ENCODE measurements around the gene BMP7.
A peak's percentile ranks its signal among the peaks of the same experiment; 100 is the strongest.

The BMP7 gene

GRCh38 chr20:57190536-57191264, 75.7 kb downstream of the BMP7 start:
- DNase-seq (ENCODE audit: low read depth): peak; percentile 11

GRCh38 chr20:57189713-57190112, 76.7 kb downstream of the BMP7 start:
- DNase-seq (ENCODE audit: low read depth): no peak

- DNase-seq (ENCODE audit: low read depth): no peak
Observed at GRCh38 chr20:57188576-57189079, 77.8 kb downstream of the BMP7 start.

GRCh38 chr20:57188056-57188455, 78.4 kb downstream of the BMP7 start:
- no peak for DNase-seq (ENCODE audit: low read depth)

GRCh38 chr20:57187068-57187634, 79.3 kb downstream of the BMP7 start:
- no peak for DNase-seq (ENCODE audit: low read depth)

GRCh38 chr20:57186192-57186591, 80.2 kb downstream of the BMP7 start:
- DNase-seq (ENCODE audit: low read depth): no peak

- DNase-seq (ENCODE audit: low read depth): no peak
Observed at GRCh38 chr20:57185188-57185743, 81.2 kb downstream of the BMP7 start.

- DNase-seq (ENCODE audit: low read depth): no peak
Observed at GRCh38 chr20:57183457-57184009, 82.9 kb downstream of the BMP7 start.

GRCh38 chr20:57181639-57182038, 84.8 kb downstream of the BMP7 start:
- no peak for DNase-seq (ENCODE audit: low read depth)

- no peak for DNase-seq (ENCODE audit: low read depth)
Observed at GRCh38 chr20:57180954-57181353, 85.5 kb downstream of the BMP7 start.

GRCh38 chr20:57180387-57180786, 86.1 kb downstream of the BMP7 start:
- DNase-seq (ENCODE audit: low read depth): no peak

GRCh38 chr20:57179265-57179664, 87.2 kb downstream of the BMP7 start:
- DNase-seq (ENCODE audit: low read depth): no peak

GRCh38 chr20:57178582-57179111, 87.8 kb downstream of the BMP7 start:
- no peak for DNase-seq (ENCODE audit: low read depth)

- no peak for DNase-seq (ENCODE audit: low read depth)
Observed at GRCh38 chr20:57177636-57178280, 88.7 kb downstream of the BMP7 start.

- no peak for DNase-seq (ENCODE audit: low read depth)
Observed at GRCh38 chr20:57176842-57177241, 89.6 kb downstream of the BMP7 start.

GRCh38 chr20:57175397-57176010, 90.9 kb downstream of the BMP7 start:
- no peak for DNase-seq (ENCODE audit: low read depth)

- DNase-seq (ENCODE audit: low read depth): no peak
Observed at GRCh38 chr20:57174737-57175136, 91.7 kb downstream of the BMP7 start.

- DNase-seq (ENCODE audit: low read depth): no peak
Observed at GRCh38 chr20:57173986-57174385, 92.5 kb downstream of the BMP7 start.

GRCh38 chr20:57173041-57173440, 93.4 kb downstream of the BMP7 start:
- no peak for DNase-seq (ENCODE audit: low read depth)

- no peak for DNase-seq (ENCODE audit: low read depth)
Observed at GRCh38 chr20:57170343-57170742, 96.1 kb downstream of the BMP7 start.

GRCh38 chr20:57169162-57169561, 97.3 kb downstream of the BMP7 start:
- no peak for DNase-seq (ENCODE audit: low read depth)

Data from fibroblast of gingiva (primary cell).